ENCODE measurements around the gene ARHGEF40.

The ARHGEF40 gene

DNA sequence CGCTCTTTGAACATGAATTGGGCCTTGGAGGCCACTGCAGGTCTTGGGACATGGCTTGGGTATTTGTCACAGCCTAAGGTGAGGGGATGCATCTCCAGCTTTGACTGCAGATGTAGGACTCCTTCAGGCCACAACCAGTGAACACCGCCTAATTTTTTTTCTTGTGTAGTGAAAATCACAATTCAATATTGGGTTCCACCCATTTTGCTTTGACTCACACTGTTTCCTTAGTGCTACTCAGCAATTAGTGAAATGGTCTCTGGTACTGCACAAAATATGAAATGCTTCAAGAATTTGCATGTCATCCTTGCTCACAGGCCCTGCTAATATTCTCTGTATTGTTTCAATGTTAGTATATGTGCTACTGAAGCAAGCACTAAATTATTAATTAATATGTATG, 43.3 kb downstream of the ARHGEF40 start:
- no CpG with 5 or more reads among the region's 2 CpGs for whole genome bisulfite sequencing, 2 donors (ENCODE audit: extremely low coverage in 2 of 2, insufficient read length in 2 of 2, insufficient replicate concordance in 1 of 2)
- no peak overlapping the region for H2BK15ac ChIP-seq (ENCODE audit: low read length)
- H3K4me2 ChIP-seq (ENCODE audit: insufficient read depth, low read length, poor library complexity, severe bottlenecking), result no peak overlapping the region
- no peak overlapping the region for H3K27ac ChIP-seq (replicated peaks; ENCODE audit: low read length)
- H4K91ac ChIP-seq (ENCODE audit: low read depth, low read length, poor library complexity), result no peak overlapping the region
- no peak overlapping the region for H2BK5ac ChIP-seq (ENCODE audit: low read length)
- no peak overlapping the region for H2AK5ac ChIP-seq (ENCODE audit: low read depth, low read length)
- no peaks in the 10 kb centered on the region for H3K36me3 ChIP-seq (replicated peaks in 1 of 2; ENCODE audit: control insufficient read depth in 2 of 2, insufficient read depth in 2 of 2, low read length in 2 of 2)
- no peak for DNase-seq (ENCODE audit: low spot score)
- no peak overlapping the region for H3K23ac ChIP-seq (ENCODE audit: low read depth, low read length, poor library complexity)
- H2AFZ ChIP-seq (ENCODE audit: low read length), result no peak overlapping the region
- no peak overlapping the region for H4K8ac ChIP-seq (ENCODE audit: low read depth, low read length)
- no peak overlapping the region for H3K9ac ChIP-seq (ENCODE audit: low read depth, low read length, poor library complexity)
- H3K4me1 ChIP-seq (ENCODE audit: control insufficient read depth in 2 of 2, insufficient read depth in 1 of 2, low read depth in 1 of 2, low read length in 2 of 2), result peaks cover 0 to 2% of the 10 kb centered on the region in 2 donors
- no peak overlapping the region for H3K4ac ChIP-seq (ENCODE audit: low read length)
- no peak overlapping the region for H3K4me3 ChIP-seq (ENCODE audit: low read length in 2 of 2)
- H3K27me3 ChIP-seq (ENCODE audit: control insufficient read depth in 3 of 3, insufficient read depth in 3 of 3, low read depth in 1 of 3, low read length in 3 of 3), result no peaks in the 10 kb centered on the region
- no peaks in the 10 kb centered on the region for H3K9me3 ChIP-seq (replicated peaks in 1 of 2; ENCODE audit: control insufficient read depth in 2 of 2, insufficient read depth in 1 of 2, low read depth in 1 of 2, low read length in 2 of 2)
- no peak overlapping the region for H2BK120ac ChIP-seq (ENCODE audit: low read depth, low read length)
- H3K14ac ChIP-seq (ENCODE audit: low read length), result no peak overlapping the region
- H3K79me1 ChIP-seq (ENCODE audit: low read depth, low read length), result no peaks in the 10 kb centered on the region
- no peak overlapping the region for H2BK12ac ChIP-seq (ENCODE audit: low read length)
- no peak overlapping the region for H3K18ac ChIP-seq (ENCODE audit: low read length)

DNA sequence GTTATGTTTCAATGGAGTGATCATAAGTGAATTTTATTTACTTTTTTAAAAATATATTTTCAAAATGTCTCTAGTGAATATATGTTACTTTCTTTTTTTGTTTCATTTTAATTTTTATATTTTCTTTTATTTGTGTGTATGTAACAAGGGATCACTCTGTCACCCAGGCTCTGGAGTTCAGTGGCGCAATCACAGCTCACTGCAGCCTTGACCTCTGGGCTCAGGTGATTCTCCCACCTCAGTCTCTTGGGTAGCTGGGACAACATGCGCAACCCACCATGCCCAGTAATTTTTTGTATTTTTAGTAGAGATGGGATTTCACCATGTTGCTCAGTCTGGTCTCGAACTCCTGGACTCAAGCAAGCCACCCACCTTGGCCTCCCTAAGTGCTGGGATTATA, 48.8 kb downstream of the ARHGEF40 start:
- no peak overlapping the region for H2BK12ac ChIP-seq (ENCODE audit: low read length)
- H3K4ac ChIP-seq (ENCODE audit: low read length), result no peak overlapping the region
- H2BK15ac ChIP-seq (ENCODE audit: low read length), result no peak overlapping the region
- no peak overlapping the region for H3K27ac ChIP-seq (replicated peaks; ENCODE audit: low read length)
- H3K4me2 ChIP-seq (ENCODE audit: insufficient read depth, low read length, poor library complexity, severe bottlenecking), result no peak overlapping the region
- no peak overlapping the region for H3K9ac ChIP-seq (ENCODE audit: low read depth, low read length, poor library complexity)
- H4K91ac ChIP-seq (ENCODE audit: low read depth, low read length, poor library complexity), result no peak overlapping the region
- H3K79me1 ChIP-seq (ENCODE audit: low read depth, low read length), result no peaks in the 10 kb centered on the region
- H2AFZ ChIP-seq (ENCODE audit: low read length), result no peak overlapping the region
- H2BK5ac ChIP-seq (ENCODE audit: low read length), result no peak overlapping the region
- no peaks in the 10 kb centered on the region for H3K36me3 ChIP-seq (replicated peaks in 1 of 2; ENCODE audit: control insufficient read depth in 2 of 2, insufficient read depth in 2 of 2, low read length in 2 of 2)
- no peaks in the 10 kb centered on the region for H3K4me1 ChIP-seq (ENCODE audit: control insufficient read depth in 2 of 2, insufficient read depth in 1 of 2, low read depth in 1 of 2, low read length in 2 of 2)
- no peak overlapping the region for H4K8ac ChIP-seq (ENCODE audit: low read depth, low read length)
- WGBS, 2 donors (ENCODE audit: extremely low coverage in 2 of 2, insufficient read length in 2 of 2, insufficient replicate concordance in 1 of 2), result no CpG with 5 or more reads among the region's 3 CpGs
- H3K9me3 ChIP-seq (replicated peaks in 1 of 2; ENCODE audit: control insufficient read depth in 2 of 2, insufficient read depth in 1 of 2, low read depth in 1 of 2, low read length in 2 of 2), result no peaks in the 10 kb centered on the region
- no peak overlapping the region for H2BK120ac ChIP-seq (ENCODE audit: low read depth, low read length)
- H3K14ac ChIP-seq (ENCODE audit: low read length), result no peak overlapping the region
- no peak overlapping the region for H3K23ac ChIP-seq (ENCODE audit: low read depth, low read length, poor library complexity)
- no peak for DNase-seq (ENCODE audit: low spot score)
- no peak overlapping the region for H3K4me3 ChIP-seq (ENCODE audit: low read length in 2 of 2)
- peaks cover 0 to 8% (median 0%) of the 10 kb centered on the region in 3 experiments for H3K27me3 ChIP-seq (ENCODE audit: control insufficient read depth in 3 of 3, insufficient read depth in 3 of 3, low read depth in 1 of 3, low read length in 3 of 3)
- H3K18ac ChIP-seq (ENCODE audit: low read length), result no peak overlapping the region
- no peak overlapping the region for H2AK5ac ChIP-seq (ENCODE audit: low read depth, low read length)

DNA sequence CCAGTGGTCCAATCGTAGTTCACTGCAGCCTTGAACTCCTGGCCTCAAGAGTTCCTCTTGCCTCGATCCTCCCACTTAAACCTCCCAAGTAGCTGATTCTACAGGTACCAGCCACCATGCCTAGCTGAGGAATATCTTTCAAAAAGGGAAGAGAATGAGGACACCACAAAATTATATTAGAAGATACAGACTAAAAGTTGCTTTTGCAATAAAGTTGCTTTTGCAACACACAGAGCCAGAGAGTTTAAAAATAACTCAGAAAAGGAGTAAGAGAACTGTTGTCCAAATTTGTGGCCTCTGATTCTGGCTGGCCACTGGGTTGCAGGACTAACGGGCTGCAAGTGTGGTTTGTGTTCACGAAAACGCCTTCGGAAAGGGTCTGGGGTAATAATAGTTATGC, 50.6 kb downstream of the ARHGEF40 start:
- Histone ChIP-seq H3K9me3 (replicated peaks in 1 of 2; ENCODE audit: control insufficient read depth in 2 of 2, insufficient read depth in 1 of 2, low read depth in 1 of 2, low read length in 2 of 2) (no peaks in the 10 kb centered on the region), H2AFZ (ENCODE audit: low read length) (no peak overlapping the region), H3K4me1 (ENCODE audit: control insufficient read depth in 2 of 2, insufficient read depth in 1 of 2, low read depth in 1 of 2, low read length in 2 of 2) (no peaks in the 10 kb centered on the region), H3K4me2 (ENCODE audit: insufficient read depth, low read length, poor library complexity, severe bottlenecking) (no peak overlapping the region), H2BK120ac (ENCODE audit: low read depth, low read length) (no peak overlapping the region), H3K36me3 (replicated peaks in 1 of 2; ENCODE audit: control insufficient read depth in 2 of 2, insufficient read depth in 2 of 2, low read length in 2 of 2) (no peaks in the 10 kb centered on the region), H3K27ac (replicated peaks; ENCODE audit: low read length) (no peak overlapping the region), H3K4ac (ENCODE audit: low read length) (no peak overlapping the region), H2BK5ac (ENCODE audit: low read length) (no peak overlapping the region), H2BK15ac (ENCODE audit: low read length) (no peak overlapping the region), H2BK12ac (ENCODE audit: low read length) (no peak overlapping the region), H3K18ac (ENCODE audit: low read length) (no peak overlapping the region), H3K9ac (ENCODE audit: low read depth, low read length, poor library complexity) (no peak overlapping the region), H3K27me3 (ENCODE audit: control insufficient read depth in 3 of 3, insufficient read depth in 3 of 3, low read depth in 1 of 3, low read length in 3 of 3) (peaks cover 0 to 8% (median 0%) of the 10 kb centered on the region in 3 experiments), H4K8ac (ENCODE audit: low read depth, low read length) (no peak overlapping the region), H3K4me3 (ENCODE audit: low read length in 2 of 2) (no peak overlapping the region), H4K91ac (ENCODE audit: low read depth, low read length, poor library complexity) (no peak overlapping the region), H3K14ac (ENCODE audit: low read length) (no peak overlapping the region), H3K79me1 (ENCODE audit: low read depth, low read length) (no peaks in the 10 kb centered on the region), H2AK5ac (ENCODE audit: low read depth, low read length) (no peak overlapping the region), H3K23ac (ENCODE audit: low read depth, low read length, poor library complexity) (no peak overlapping the region)
- no CpG with 5 or more reads among the region's 6 CpGs for WGBS, 2 donors (ENCODE audit: extremely low coverage in 2 of 2, insufficient read length in 2 of 2, insufficient replicate concordance in 1 of 2)
- DNase-seq (ENCODE audit: low spot score), result no peak

DNA sequence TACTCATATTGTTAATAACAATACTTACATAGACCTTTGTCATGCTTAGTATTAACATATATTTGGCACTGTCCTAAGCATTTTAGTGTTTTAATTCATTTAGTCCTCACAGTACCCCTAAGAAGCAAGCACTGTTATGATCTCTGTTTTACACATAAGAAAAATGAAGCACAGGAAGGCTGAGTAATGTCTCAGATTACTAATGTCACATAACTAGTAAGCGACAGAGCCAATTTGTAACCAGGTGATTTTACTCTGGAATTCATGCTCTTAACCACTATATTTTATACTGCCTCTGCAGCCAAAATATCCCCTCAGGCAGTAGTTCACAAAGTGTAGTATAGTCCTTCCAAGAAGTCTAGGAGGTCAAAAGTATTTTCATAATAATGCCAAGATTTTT, 51.0 kb downstream of the ARHGEF40 start:
- WGBS, 2 donors (ENCODE audit: extremely low coverage in 2 of 2, insufficient read length in 2 of 2, insufficient replicate concordance in 1 of 2), result no CpG with 5 or more reads among the region's 1 CpG
- Histone ChIP-seq H4K8ac (ENCODE audit: low read depth, low read length) (no peak overlapping the region), H3K4me3 (ENCODE audit: low read length in 2 of 2) (no peak overlapping the region)

More for the DNA sequence above, 51.0 kb downstream of the ARHGEF40 start:
- H3K79me1 ChIP-seq (ENCODE audit: low read depth, low read length), result no peaks in the 10 kb centered on the region
- no peak overlapping the region for H2BK12ac ChIP-seq (ENCODE audit: low read length)
- no peak overlapping the region for H3K18ac ChIP-seq (ENCODE audit: low read length)
- no peaks in the 10 kb centered on the region for H3K4me1 ChIP-seq (ENCODE audit: control insufficient read depth in 2 of 2, insufficient read depth in 1 of 2, low read depth in 1 of 2, low read length in 2 of 2)
- no peak overlapping the region for H3K4ac ChIP-seq (ENCODE audit: low read length)
- H3K9me3 ChIP-seq (replicated peaks in 1 of 2; ENCODE audit: control insufficient read depth in 2 of 2, insufficient read depth in 1 of 2, low read depth in 1 of 2, low read length in 2 of 2), result no peaks in the 10 kb centered on the region
- no peaks in the 10 kb centered on the region for H3K36me3 ChIP-seq (replicated peaks in 1 of 2; ENCODE audit: control insufficient read depth in 2 of 2, insufficient read depth in 2 of 2, low read length in 2 of 2)
- no peak overlapping the region for H3K14ac ChIP-seq (ENCODE audit: low read length)
- H2BK5ac ChIP-seq (ENCODE audit: low read length), result no peak overlapping the region
- no peak overlapping the region for H2AFZ ChIP-seq (ENCODE audit: low read length)
- H3K27ac ChIP-seq (replicated peaks; ENCODE audit: low read length), result no peak overlapping the region
- no peak overlapping the region for H2BK15ac ChIP-seq (ENCODE audit: low read length)
- H4K91ac ChIP-seq (ENCODE audit: low read depth, low read length, poor library complexity), result no peak overlapping the region
- no peak overlapping the region for H2BK120ac ChIP-seq (ENCODE audit: low read depth, low read length)
- H2AK5ac ChIP-seq (ENCODE audit: low read depth, low read length), result no peak overlapping the region
- no peak overlapping the region for H3K9ac ChIP-seq (ENCODE audit: low read depth, low read length, poor library complexity)
- peaks cover 0 to 8% (median 0%) of the 10 kb centered on the region in 3 experiments for H3K27me3 ChIP-seq (ENCODE audit: control insufficient read depth in 3 of 3, insufficient read depth in 3 of 3, low read depth in 1 of 3, low read length in 3 of 3)
- H3K23ac ChIP-seq (ENCODE audit: low read depth, low read length, poor library complexity), result no peak overlapping the region
- no peak for DNase-seq (ENCODE audit: low spot score)
- H3K4me2 ChIP-seq (ENCODE audit: insufficient read depth, low read length, poor library complexity, severe bottlenecking), result no peak overlapping the region

Data from neuronal stem cell (in vitro differentiated cells).